Loucy (cell line): ENCODE results near the gene TIAM1.

ENCODE experiments used
- H2AFZ ChIP-seq: fragments of 200-600 bp; sonication (generic); 2 replicates; pipeline ENCODE4 v1.6.0; 2016; ENCODE audit warnings: antibody characterized with exemption, mild to moderate bottlenecking, low read length, moderate library complexity
- H3F3A ChIP-seq: fragments of 200-600 bp; 2 replicates; pipeline ENCODE4 v1.6.0; 2016; ENCODE audit warnings: antibody characterized with exemption, low read depth, mild to moderate bottlenecking
- H3K27me3 ChIP-seq: fragments of 200-600 bp; sonication (generic); 2 replicates; pipeline ENCODE4 v1.6.1; 2014; ENCODE audit warnings: low read length, mild to moderate bottlenecking; ENCODE audit not compliant: insufficient read depth, poor library complexity, severe bottlenecking
- H3K36me3 ChIP-seq: fragments of 200-600 bp; sonication (generic); 2 replicates; pipeline ENCODE4 v1.6.1; 2016; ENCODE audit warnings: low read length; ENCODE audit not compliant: insufficient read depth
- H3K4me1 ChIP-seq: fragments of 200-600 bp; sonication (generic); 2 replicates; pipeline ENCODE4 v1.5.1; 2014; ENCODE audit warnings: low read length, mild to moderate bottlenecking; ENCODE audit not compliant: insufficient read depth, poor library complexity, severe bottlenecking
- H3K4me2 ChIP-seq: fragments of 200-600 bp; sonication (generic); 2 replicates; pipeline ENCODE4 v1.6.0; 2014; ENCODE audit warnings: antibody characterized with exemption, low read length, low read depth, mild to moderate bottlenecking; ENCODE audit not compliant: poor library complexity, severe bottlenecking
- H3K4me3 ChIP-seq: fragments of 200-600 bp; sonication (generic); 2 replicates; pipeline ENCODE4 v1.5.1; 2014; ENCODE audit warnings: low read length, mild to moderate bottlenecking, mixed read lengths; ENCODE audit not compliant: poor library complexity, severe bottlenecking
- H3K79me2 ChIP-seq: fragments of 200-600 bp; sonication (generic); 2 replicates; pipeline ENCODE4 v1.6.1; 2014; ENCODE audit warnings: low read length; ENCODE audit not compliant: insufficient read depth
- H3K9ac ChIP-seq: fragments of 200-600 bp; sonication (generic); 2 replicates; pipeline ENCODE4 v1.6.0; 2014; ENCODE audit warnings: mild to moderate bottlenecking, low read depth, low read length, moderate library complexity; ENCODE audit not compliant: poor library complexity, severe bottlenecking
- H3K9me2 ChIP-seq: fragments of 200-600 bp; sonication (generic); replicated peaks from 2 replicates; pipeline ENCODE4 v1.6.1; 2016; ENCODE audit warnings: low read depth, low read length, mixed read lengths
- H3K9me3 ChIP-seq: fragments of 200-600 bp; sonication (generic); 2 replicates; pipeline ENCODE4 v1.6.1; 2014; ENCODE audit warnings: mild to moderate bottlenecking, antibody characterized with exemption, low read length, low read depth; ENCODE audit not compliant: insufficient read depth
- H4K20me1 ChIP-seq: fragments of 200-600 bp; sonication (generic); 2 replicates; pipeline ENCODE4 v1.6.0; 2014; ENCODE audit warnings: antibody characterized with exemption, low read length, mild to moderate bottlenecking; ENCODE audit not compliant: insufficient read depth, poor library complexity, severe bottlenecking
- EZH2phosphoT487 ChIP-seq: fragments of 200-600 bp; IDR thresholded peaks from 2 replicates; pipeline ENCODE4 v1.6.1; 2018; ENCODE audit warnings: antibody characterized with exemption, mild to moderate bottlenecking, moderate library complexity, borderline replicate concordance
- TF ChIP-seq, protein P1 (sequence below): fragments of 200-600 bp; sonication (generic); conservative IDR thresholded peaks from 2 replicates; pipeline ENCODE4 v1.5.1; 2014; ENCODE audit warnings: mild to moderate bottlenecking, antibody characterized with exemption, low read length

The TIAM1 gene

DNA sequence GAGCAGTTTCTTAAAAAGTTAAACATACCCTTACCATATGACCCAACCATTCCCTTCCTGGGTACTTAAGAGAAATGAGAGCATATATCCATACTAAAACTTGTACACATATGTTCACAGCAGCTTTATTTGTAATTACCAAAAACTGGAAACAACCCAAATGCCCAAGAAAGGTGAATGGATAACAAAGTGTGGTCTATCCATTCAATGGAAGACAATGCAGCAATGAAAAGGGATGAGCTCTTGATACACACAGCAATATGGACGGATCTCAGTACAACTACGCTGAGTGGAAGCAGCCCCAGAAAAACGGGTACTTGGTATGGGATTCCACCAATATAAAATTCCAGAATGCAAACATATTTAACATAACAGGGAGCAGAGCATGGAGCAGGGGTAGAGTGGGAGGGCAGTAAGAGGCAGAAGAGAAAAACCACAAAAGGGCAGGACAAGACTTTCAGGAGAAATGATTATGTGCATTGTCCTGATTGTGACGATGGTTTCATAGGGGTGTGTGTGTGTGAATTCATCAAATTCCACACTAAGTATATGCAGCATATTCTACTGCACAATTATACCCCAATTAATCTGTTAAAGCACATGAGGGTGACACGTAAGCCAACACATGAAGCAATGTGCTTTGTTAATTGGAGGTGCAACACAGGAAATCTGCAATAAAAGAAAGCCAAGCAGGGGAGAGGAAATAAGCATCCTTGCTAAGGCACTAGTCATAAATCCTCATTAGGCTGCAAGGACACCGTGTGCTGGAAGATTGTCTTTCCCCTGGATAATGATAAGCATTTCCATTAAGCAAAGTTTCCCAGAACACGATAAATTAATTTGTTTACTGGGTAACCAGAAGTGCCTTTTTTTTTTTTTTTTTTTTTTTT is 192.7 kb downstream of the TIAM1 start:
- no peaks in the 10 kb centered on the region; the same call in 1 of the 2 replicates for H3F3A ChIP-seq
- H3K4me1 ChIP-seq = peaks cover 26% of the 10 kb centered on the region
- H4K20me1 ChIP-seq = no peaks in the 10 kb centered on the region
- H3K9ac ChIP-seq = no peak overlapping the region
- peak overlapping the region; percentile 11 for H3K4me2 ChIP-seq
- H3K9me3 ChIP-seq = peaks cover 3% of the 10 kb centered on the region; the same call in 1 of the 2 replicates
- H3K4me3 ChIP-seq = no peak overlapping the region
- peaks cover 25% of the 10 kb centered on the region; the same call in 1 of the 2 replicates for H3K36me3 ChIP-seq
- no peak for TF ChIP-seq EZH2phosphoT487
- TF ChIP-seq, protein P1, sequence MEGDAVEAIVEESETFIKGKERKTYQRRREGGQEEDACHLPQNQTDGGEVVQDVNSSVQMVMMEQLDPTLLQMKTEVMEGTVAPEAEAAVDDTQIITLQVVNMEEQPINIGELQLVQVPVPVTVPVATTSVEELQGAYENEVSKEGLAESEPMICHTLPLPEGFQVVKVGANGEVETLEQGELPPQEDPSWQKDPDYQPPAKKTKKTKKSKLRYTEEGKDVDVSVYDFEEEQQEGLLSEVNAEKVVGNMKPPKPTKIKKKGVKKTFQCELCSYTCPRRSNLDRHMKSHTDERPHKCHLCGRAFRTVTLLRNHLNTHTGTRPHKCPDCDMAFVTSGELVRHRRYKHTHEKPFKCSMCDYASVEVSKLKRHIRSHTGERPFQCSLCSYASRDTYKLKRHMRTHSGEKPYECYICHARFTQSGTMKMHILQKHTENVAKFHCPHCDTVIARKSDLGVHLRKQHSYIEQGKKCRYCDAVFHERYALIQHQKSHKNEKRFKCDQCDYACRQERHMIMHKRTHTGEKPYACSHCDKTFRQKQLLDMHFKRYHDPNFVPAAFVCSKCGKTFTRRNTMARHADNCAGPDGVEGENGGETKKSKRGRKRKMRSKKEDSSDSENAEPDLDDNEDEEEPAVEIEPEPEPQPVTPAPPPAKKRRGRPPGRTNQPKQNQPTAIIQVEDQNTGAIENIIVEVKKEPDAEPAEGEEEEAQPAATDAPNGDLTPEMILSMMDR = no peak
- H3K9me2 ChIP-seq = no peaks in the 10 kb centered on the region
- no peaks in the 10 kb centered on the region for H3K27me3 ChIP-seq
- H2AFZ ChIP-seq = no peak overlapping the region
- H3K79me2 ChIP-seq = no peaks in the 10 kb centered on the region

DNA sequence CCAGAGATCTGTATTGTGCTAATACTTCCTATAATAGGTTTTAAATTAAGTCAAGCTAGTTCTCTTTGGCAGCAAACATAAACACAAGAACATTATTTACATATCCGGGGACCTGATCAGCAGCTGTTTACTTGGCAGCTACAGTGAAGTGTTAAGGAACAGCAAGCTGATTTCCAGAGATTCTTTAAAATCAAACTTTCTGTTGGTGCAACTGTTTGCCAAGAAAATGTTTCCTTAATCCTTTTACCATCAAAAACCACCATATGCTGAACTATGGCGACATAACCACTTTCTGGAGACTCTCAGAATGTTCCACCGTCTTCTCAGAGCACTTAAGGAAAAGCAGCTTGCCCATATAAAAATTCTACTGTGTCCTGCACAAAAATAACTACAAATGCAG is 198.8 kb downstream of the TIAM1 start:
- Histone ChIP-seq H3K4me3 (no peak overlapping the region), H3F3A (no peaks in the 10 kb centered on the region; the same call in 1 of the 2 replicates), H3K27me3 (no peaks in the 10 kb centered on the region), H3K9me3 (no peaks in the 10 kb centered on the region), H3K4me1 (peaks cover 18% of the 10 kb centered on the region), H3K79me2 (no peaks in the 10 kb centered on the region), H3K9ac (no peak overlapping the region), H3K9me2 (no peaks in the 10 kb centered on the region), H3K36me3 (peaks cover 9% of the 10 kb centered on the region; the same call in 1 of the 2 replicates), H3K4me2 (no peak overlapping the region), H4K20me1 (no peaks in the 10 kb centered on the region), H2AFZ (no peak overlapping the region)
- no peak for TF ChIP-seq EZH2phosphoT487
- TF ChIP-seq, protein P1 = no peak

DNA sequence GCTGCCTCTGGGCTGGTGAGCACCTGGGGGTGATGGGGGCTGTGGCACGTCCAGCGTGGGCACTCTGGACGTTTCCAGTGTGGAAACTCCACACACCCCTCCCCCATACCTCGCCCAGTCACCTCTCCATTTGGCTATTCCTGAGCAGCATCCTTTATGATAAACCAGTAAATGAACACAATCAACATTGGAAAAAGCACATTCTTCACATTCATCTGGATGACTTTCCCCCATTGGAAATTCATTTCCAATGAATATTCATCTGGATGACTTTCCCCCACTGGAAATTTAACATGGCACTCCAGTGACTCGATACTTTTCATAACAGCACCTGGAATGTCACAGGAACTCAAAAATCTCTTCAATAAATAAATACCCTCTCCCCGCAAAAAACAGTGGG is 201.0 kb downstream of the TIAM1 start:
- Histone ChIP-seq H3K36me3 (peaks cover 2% of the 10 kb centered on the region; the same call in 1 of the 2 replicates), H3K27me3 (no peaks in the 10 kb centered on the region), H4K20me1 (no peaks in the 10 kb centered on the region), H3K9me2 (no peaks in the 10 kb centered on the region), H3K4me1 (peaks cover 18% of the 10 kb centered on the region), H3K9ac (no peak overlapping the region), H3K79me2 (no peaks in the 10 kb centered on the region), H3K4me2 (no peak overlapping the region), H3K4me3 (no peak overlapping the region), H2AFZ (no peak overlapping the region), H3K9me3 (no peaks in the 10 kb centered on the region), H3F3A (no peaks in the 10 kb centered on the region; the same call in 1 of the 2 replicates)
- TF ChIP-seq, protein P1 = no peak
- no peak for TF ChIP-seq EZH2phosphoT487
